Transverse colon (tissue), 3 donors: Measurements from ENCODE around the gene SRRM4.

Source experiments
- EP300 ChIP-seq: sonication (generic); formaldehyde crosslinking; IDR thresholded peaks from one replicate; pipeline ENCODE4 v1.6.1; 2017; ENCODE audit warnings: antibody characterized with exemption, low read depth
- POLR2A ChIP-seq: fragments of 450-650 bp; IDR thresholded peaks from one replicate; pipeline ENCODE4 v1.6.1; 2016; ENCODE audit warnings: antibody characterized with exemption, mild to moderate bottlenecking, moderate library complexity
- TF ChIP-seq, protein P1 (sequence below), 5 experiments: fragments of 200-600 bp in 3 of 5; fragments of 450-650 bp in 2 of 5; sonication (generic) in 3 of 5; IDR thresholded peaks; 1 replicate in 2 of 5; 2 replicates in 3 of 5; pipeline ENCODE4 v1.5.1; 2016 to 2017; ENCODE audit warnings: antibody characterized with exemption in 5 of 5, inconsistent platforms in 3 of 5, mild to moderate bottlenecking in 2 of 5, moderate library complexity in 1 of 5

DNA sequence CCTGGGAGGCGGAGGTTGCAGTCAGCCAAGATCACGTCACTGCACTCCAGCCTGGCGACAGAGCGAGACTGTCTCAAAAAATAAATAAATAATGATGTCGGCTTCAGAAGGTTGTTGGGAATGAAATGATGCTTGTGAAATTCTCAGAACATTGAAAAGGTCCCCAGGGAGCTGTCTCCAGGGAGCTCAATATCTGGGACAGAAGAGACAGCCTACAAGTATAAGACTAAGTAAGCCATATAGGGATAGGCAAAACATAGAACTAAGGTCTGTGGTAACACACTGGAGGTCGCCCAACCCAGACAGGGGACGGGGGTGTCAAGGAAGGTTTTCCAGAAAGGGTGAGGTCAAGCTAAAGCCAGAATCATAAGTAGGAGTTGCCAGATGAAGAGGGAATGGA, 167.9 kb downstream of the SRRM4 start:
- TF ChIP-seq, protein P1, sequence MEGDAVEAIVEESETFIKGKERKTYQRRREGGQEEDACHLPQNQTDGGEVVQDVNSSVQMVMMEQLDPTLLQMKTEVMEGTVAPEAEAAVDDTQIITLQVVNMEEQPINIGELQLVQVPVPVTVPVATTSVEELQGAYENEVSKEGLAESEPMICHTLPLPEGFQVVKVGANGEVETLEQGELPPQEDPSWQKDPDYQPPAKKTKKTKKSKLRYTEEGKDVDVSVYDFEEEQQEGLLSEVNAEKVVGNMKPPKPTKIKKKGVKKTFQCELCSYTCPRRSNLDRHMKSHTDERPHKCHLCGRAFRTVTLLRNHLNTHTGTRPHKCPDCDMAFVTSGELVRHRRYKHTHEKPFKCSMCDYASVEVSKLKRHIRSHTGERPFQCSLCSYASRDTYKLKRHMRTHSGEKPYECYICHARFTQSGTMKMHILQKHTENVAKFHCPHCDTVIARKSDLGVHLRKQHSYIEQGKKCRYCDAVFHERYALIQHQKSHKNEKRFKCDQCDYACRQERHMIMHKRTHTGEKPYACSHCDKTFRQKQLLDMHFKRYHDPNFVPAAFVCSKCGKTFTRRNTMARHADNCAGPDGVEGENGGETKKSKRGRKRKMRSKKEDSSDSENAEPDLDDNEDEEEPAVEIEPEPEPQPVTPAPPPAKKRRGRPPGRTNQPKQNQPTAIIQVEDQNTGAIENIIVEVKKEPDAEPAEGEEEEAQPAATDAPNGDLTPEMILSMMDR (IDR thresholded peaks at IDR 0.05), result no peak
- TF ChIP-seq POLR2A (no peak), EP300 (no peak)
